Brain microvascular endothelial cell (primary cell): ENCODE measurements around the gene PALS2.

Source experiments
- DNase-seq: peaks from one replicate; pipeline ENCODE4 v3.0.0-alpha.2; 2020
- H3K27ac ChIP-seq: fragments of 250-450 bp; sonication (Bioruptor Pico); 2 replicates; pipeline ENCODE4 v1.5.1; 2020; ENCODE audit warnings: mild to moderate bottlenecking, moderate library complexity
- H3K27me3 ChIP-seq: fragments of 250-450 bp; sonication (Bioruptor Pico); replicated peaks from 2 replicates; pipeline ENCODE4 v1.5.1; 2020; ENCODE audit warnings: mild to moderate bottlenecking
- H3K36me3 ChIP-seq: fragments of 250-450 bp; sonication (Bioruptor Pico); replicated peaks from 2 replicates; pipeline ENCODE4 v1.5.1; 2020; ENCODE audit warnings: mild to moderate bottlenecking
- H3K4me3 ChIP-seq: 2 replicates; pipeline ENCODE4 v1.5.1; 2011; ENCODE audit warnings: low read depth, mild to moderate bottlenecking, control low read depth, low read length, moderate library complexity
- in situ Hi-C: cut with HindIII; loops from 2 replicates; pipeline ENCODE4 v1.10.0; 2017; ENCODE audit warnings: low sequenced_read_pairs, low pct_ligation_motif_present
- TF ChIP-seq, protein P1 (sequence below): IDR thresholded peaks from 2 replicates; pipeline ENCODE4 v1.5.1; 2011; ENCODE audit warnings: low read depth, mild to moderate bottlenecking, moderate library complexity, low read length, control low read depth, inconsistent platforms; ENCODE audit errors: missing control alignments

PALS2 gene

DNA sequence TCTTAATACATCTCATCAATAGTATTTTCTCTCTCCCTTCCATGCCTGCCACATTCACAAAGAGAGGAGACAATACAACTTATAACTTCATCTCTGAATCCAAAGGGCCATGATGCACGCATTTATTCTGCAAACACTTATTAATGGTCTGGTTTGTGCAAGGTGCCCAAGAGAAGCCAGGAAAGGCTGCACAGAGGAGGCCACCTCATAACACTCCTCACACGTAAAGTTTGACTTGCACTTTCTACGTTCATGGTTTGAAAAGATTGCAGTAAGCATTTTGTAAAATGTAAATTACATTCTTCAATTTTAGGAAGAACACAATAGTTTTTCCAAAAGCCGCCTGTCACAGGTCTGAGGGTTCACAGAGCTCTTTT, 1.2 kb upstream of the PALS2 start:
- H3K27ac ChIP-seq = no peak overlapping the region
- TF ChIP-seq, protein P1, sequence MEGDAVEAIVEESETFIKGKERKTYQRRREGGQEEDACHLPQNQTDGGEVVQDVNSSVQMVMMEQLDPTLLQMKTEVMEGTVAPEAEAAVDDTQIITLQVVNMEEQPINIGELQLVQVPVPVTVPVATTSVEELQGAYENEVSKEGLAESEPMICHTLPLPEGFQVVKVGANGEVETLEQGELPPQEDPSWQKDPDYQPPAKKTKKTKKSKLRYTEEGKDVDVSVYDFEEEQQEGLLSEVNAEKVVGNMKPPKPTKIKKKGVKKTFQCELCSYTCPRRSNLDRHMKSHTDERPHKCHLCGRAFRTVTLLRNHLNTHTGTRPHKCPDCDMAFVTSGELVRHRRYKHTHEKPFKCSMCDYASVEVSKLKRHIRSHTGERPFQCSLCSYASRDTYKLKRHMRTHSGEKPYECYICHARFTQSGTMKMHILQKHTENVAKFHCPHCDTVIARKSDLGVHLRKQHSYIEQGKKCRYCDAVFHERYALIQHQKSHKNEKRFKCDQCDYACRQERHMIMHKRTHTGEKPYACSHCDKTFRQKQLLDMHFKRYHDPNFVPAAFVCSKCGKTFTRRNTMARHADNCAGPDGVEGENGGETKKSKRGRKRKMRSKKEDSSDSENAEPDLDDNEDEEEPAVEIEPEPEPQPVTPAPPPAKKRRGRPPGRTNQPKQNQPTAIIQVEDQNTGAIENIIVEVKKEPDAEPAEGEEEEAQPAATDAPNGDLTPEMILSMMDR = no peak
- H3K4me3 ChIP-seq = no peak overlapping the region
- DNase-seq = no peak
- peaks cover 16% of the 10 kb centered on the region for H3K27me3 ChIP-seq
- in situ Hi-C loops = no loop called here
- H3K36me3 ChIP-seq = no peaks in the 10 kb centered on the region

DNA sequence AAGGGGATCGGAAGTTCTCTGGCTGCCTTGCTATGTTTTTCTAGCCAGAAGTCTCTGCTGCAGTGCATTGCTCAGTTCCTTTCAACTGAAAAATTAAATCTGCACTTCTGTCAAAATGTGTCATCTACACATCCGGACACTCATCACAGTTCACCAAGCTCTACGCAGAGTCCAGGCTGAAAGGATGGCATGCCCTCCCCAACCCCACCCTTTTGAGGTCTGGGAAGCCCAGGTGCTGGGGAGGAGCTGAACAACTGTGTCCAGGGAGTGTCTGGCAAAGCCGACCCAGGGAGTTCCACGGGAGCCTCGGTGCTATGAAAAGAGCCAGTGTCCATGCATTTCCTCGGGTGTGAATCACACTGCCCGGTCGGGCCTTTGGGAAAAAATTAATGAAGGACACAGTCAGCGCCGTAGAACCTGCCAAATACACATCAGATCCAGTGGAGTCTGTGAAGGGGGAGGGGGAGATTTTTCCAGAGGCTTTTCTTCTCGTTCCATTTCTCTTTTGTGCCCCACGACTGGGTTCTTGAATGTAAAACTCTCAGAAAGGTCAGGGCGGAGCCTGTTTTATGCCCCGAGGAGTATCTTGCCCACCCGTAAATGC, 757 bp upstream of the PALS2 start:
- peak overlapping the region; percentile 69 for H3K4me3 ChIP-seq
- H3K36me3 ChIP-seq = no peaks in the 10 kb centered on the region
- DNase-seq = peak; percentile 18
- in situ Hi-C loops = no loop called here
- H3K27me3 ChIP-seq = peaks cover 16% of the 10 kb centered on the region
- TF ChIP-seq, protein P1 = no peak
- H3K27ac ChIP-seq = no peak overlapping the region

DNA sequence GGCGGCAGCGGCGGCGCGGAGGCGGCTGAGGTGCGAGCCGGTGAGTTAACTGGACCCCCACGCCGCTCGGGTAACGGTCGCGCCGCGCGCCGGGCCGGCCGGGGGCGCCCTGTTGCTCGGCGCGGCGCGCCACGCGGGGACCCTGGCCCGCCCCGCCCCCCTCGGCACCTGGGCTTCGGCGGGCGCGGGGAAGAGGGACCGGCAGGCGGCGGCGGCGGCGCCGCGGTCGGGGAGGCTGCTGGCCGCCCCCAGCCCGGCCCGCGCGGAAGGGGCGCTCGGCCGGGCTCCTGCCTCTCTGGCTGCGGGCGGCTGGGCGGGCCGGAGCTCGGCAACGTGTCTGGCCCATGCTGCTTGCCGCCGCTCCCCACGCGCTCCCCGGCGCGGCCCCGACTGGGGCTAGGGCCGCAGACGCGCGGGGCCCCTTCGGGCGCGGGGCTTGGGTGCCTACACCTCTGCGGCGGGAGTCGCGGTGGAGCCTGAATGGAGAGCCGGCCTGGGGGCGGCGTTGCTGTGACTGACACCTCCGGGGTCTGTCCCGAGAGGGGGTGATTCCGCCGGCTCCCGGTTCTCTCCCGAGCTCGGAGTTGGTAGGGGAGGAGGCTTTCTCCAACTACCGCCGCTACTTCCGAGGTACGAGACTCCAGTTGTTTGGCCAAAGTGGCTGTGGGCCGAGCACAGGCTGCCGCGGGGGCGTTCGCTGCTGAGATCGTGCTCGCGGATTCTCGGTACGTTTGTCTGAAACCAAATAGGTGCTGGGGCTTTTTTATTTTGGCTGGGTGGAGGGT, 494 bp downstream of the PALS2 start:
- in situ Hi-C loops = no loop called here
- Histone ChIP-seq H3K4me3 (peak overlapping the region; percentile 72), H3K27me3 (peaks cover 14% of the 10 kb centered on the region), H3K36me3 (no peaks in the 10 kb centered on the region), H3K27ac (peak overlapping the region; percentile 14)
- TF ChIP-seq, protein P1 = no peak
- DNase-seq = peak; percentile 62

- no peak for DNase-seq
- in situ Hi-C loops = no loop called here
- TF ChIP-seq, protein P1 = no peak
These were observed 1.1 kb downstream of the PALS2 start for GRCh38 chr7:24574386-24574785.

GRCh38 chr7:24574950-24575349, 1.7 kb downstream of the PALS2 start:
- peak overlapping the region; percentile 72 for H3K4me3 ChIP-seq
- DNase-seq = no peak

More at GRCh38 chr7:24574386-24574785, 1.1 kb downstream of the PALS2 start:
- peak overlapping the region; percentile 14 for H3K27ac ChIP-seq
- peak overlapping the region; percentile 72 for H3K4me3 ChIP-seq
- no peaks in the 10 kb centered on the region for H3K36me3 ChIP-seq
- H3K27me3 ChIP-seq = peaks cover 14% of the 10 kb centered on the region

More at GRCh38 chr7:24574950-24575349, 1.7 kb downstream of the PALS2 start:
- in situ Hi-C loops = no loop called here
- peaks cover 9% of the 10 kb centered on the region for H3K27me3 ChIP-seq
- no peak overlapping the region for H3K27ac ChIP-seq
- TF ChIP-seq, protein P1 = no peak
- H3K36me3 ChIP-seq = no peaks in the 10 kb centered on the region
